HG02870 (cell line): Measurements from ENCODE around the gene PRDM2.
A peak's percentile ranks its signal among the peaks of the same experiment; 100 is the strongest.

Experiments
- ATAC-seq: cut with Tn5 transposase; IDR thresholded peaks from one replicate; pipeline ENCODE4 v1.9.1; 2021; ENCODE audit warnings: mild to moderate bottlenecking, moderate library complexity; ENCODE audit not compliant: unreplicated experiment

Gene PRDM2

DNA sequence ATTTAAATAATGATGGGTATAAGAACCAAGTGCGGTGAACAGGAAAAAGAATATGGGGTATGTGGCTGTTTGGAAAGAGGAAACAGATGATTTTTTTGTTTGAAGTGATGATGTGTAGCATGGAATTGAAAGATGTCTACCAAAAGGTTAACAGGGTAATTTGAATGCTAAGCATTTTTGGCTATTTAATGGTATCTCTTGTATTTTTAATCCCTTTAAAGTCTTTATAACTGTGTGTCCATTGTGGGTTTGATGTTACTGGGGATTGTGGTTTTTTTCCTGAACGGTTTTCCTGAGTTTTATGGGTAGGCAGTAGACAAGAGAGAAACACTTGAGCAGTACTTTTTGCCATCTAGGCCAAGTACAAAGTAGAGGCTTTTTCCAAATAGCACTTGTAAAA, 63.2 kb downstream of the PRDM2 start:
- ATAC-seq, result no peak

DNA sequence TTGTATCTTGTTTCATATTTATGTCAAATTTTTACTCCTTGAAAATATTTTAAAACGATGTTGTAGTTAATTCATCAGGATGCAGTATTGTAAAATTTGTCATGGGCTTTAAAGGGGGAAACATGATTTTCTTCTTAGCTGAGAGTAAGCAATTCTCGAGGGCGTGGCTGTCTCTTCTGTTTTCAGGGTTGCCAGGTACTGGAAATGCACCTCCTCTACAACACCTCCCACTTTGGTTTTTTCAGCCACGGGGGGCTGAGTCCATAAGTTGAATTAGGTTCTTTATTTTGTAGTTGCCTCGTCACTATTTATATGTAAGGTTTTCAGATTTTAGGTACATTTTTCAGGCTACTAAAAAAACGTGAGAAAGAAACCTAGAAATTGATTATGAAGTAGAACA, 64.0 kb downstream of the PRDM2 start:
- ATAC-seq, result no peak

DNA sequence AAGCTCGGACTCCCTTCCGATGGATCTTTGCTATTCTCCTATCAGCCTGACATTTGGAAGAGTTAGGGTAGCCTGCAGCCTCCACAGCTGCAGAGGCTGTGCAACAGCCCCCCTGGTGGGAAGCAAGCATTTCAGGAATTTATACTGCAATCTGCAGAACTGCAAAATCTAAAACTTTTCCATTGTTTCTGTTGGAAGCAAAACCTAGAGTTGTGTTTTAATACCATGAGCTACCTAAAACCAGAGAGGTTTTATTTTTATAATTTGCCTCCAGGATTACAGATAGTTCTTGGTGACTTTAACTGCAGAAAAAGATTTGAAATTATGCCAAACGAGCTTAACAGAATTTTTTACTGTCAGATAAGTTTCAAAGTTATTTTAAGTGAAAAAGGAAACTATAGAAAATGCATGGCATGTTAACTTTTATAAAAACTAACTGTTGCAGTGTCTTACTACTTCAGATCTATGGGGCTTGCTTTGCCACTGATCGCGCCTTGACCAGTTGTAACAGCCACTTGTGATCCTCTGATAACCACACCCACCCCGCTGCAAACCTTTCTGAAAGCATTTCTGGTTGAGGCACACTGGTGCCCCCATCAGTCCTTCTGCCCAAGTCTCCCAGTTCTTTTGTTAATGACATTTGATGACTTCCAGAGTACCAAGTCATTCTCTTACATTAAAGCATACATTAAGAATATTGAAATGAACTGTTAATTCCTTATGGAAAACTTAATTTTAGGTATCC, 64.8 kb downstream of the PRDM2 start:
- ATAC-seq, result no peak

DNA sequence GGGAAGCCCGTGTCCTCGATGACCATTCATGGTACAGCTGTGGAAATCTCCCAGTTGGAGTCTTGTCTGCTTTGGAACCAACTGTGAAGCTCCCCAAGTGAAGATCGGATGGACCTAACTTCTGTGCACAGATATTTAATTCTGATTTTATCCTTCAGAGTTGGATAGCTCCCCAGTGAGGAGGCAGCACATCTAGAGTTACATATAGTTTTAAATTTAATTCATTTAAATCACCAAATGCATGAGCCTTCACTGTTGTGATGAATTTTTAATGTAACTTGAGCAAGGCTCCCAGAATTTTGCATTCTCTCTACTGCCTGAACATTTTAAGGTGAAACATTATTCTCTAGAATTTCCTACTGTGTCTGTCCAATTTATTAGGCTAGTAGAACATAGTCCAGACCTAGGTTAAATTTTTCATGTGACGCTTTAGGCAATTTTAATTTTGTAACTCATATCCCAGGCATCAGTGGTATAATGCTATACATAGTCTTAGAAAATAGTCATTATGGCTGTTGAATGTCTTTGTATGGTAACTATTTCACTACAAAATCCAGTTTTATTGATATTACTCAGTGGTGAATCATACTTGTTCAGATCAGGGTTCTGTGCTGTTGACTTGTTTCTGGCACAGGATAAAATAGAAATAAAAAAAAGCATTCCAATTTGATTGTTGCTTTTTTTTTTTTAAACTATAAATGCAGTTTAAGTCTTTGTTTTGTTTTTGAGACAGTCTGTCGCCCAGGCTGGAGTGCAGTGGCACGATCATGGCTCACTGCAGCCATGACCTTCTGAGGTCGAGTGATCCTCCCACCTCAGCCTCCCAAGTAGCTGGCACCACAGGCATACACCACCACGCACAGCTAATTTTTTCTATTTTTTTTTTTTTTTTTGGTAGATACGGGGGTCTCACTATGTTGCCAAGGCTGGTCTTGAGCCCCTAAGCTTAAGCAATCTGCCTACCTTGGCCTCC, 66.9 kb downstream of the PRDM2 start:
- ATAC-seq, result no peak

DNA sequence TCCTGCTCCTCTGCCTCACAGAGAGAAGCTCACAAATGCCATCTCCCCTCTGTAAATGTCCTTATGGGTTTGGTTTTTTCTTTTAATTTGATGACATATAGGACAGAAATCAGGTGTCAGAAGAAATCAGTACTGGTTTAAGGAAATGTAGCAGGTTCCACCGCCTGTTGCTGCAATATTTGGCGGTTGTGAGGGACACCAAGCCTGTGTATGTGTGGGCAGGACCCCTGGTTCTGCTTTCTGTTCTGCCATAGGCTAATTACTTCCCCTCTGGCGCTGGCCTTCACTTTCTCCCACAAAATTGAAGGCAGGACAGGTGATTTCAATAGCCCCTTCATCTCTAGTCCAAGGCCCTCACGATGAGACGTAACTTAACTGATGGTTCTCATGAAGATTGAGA, 69.2 kb downstream of the PRDM2 start:
- ATAC-seq, result no peak

DNA sequence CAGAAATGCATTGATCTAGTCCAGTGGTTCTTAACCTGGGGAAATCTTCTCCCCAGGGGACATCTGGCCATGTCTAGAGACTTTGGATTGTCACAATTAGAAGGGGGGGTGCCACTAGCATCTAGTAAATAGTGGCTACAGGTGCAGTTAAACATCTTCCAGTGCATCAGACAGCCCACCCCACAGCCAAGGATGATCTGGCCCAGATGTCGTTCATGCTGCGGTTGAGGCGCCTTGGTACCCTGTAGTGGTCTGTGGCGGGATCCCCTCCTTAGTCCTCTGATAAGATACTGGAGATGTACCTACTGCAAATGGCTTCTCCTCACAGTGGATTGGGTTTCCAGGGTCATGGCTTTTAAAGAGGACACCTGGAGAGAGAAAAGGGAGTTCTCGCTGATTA, 69.8 kb downstream of the PRDM2 start:
- ATAC-seq, result no peak

DNA sequence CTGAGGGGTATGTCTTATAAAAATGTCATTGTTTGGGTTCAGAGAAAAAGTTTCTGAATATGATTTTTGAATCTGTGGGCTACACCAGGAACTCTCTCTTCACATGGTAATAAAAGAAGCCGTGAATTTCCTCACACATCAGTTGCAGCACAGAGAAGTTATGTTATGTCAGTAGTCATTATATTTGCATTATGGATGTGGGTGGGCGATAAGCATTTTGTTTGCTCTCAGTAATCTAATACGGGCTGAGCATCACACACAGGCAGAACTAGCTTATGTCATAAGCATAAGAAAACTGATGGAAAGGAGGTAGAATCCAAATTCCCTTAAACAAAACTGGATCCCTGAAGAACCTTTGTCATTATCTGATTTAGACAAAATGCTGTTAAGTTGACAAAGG, 70.8 kb downstream of the PRDM2 start:
- no peak for ATAC-seq

DNA sequence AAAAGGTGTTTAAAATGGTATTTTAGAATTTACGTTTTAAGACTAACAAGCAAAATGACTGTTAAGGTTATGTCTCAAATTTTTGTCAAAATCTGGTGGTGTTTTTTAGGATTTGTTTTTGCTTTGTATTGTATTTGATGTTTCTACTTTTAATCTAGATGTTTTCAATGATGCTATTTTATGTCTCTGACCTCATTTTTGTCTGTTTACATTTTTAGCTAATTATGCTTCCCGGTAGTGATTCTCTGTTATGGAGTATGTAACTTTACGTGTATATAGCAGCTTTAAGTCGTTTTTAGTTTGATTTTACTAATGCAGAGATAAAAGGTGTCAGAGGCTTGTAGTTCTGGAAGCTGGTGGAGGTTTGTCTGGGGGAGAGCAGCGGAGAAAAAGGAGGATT, 71.8 kb downstream of the PRDM2 start:
- ATAC-seq, result no peak

DNA sequence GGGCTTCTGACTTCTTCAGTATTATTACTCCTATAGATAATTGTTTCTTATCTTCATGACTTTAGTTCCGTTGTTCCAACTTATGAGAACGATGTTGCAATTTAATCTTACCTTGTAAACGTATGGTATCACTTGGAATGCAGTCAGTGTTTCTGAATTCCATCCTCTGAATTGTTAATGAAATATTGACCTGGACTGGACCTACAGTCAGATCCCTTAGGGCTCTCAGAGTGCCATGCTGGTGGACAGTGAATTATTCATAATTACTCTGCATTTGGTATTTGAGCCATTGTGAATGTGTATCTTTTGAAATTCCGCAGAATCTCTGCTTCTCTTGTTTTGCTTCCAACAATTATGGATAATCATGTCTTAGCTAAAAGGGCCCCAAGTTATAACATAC, 72.3 kb downstream of the PRDM2 start:
- no peak for ATAC-seq

DNA sequence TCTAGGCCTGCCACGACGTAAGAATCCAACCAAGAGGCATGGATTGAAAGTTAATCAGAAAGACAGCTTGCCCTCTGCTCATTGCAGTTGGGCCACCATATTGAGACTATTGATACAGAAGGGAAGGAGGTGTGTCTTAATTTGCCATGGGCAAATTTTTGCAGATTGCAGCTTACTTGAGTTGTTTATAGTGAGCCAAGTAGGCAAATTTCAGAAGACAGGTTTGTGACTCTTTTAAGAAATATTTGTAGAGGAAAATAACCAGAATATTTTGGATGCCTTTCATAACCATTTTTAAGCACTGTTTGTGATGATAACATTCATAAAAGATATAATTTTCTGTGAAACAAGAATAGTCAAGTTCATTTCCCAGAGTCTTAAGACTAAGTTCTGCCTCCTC, 74.1 kb downstream of the PRDM2 start:
- ATAC-seq, result no peak

DNA sequence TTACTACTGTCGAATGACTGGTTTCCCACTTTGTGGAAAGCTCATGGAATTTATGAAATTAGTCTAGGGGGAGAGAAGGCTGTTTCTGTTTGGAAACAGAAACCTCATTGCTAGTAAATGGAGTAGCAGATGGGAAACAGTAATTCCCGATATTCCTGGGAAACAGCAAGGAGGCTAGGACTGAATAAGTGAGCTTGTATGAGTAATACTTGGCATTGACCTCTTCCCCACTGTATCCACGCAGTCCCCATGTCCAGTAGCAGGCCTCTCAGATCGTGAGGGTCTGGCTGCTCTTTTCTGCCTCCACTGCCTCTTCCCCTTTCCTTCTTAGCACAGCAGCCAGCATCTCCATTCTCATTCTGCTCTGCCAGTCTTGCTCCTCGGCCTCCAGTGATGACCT, 75.5 kb downstream of the PRDM2 start:
- no peak for ATAC-seq

DNA sequence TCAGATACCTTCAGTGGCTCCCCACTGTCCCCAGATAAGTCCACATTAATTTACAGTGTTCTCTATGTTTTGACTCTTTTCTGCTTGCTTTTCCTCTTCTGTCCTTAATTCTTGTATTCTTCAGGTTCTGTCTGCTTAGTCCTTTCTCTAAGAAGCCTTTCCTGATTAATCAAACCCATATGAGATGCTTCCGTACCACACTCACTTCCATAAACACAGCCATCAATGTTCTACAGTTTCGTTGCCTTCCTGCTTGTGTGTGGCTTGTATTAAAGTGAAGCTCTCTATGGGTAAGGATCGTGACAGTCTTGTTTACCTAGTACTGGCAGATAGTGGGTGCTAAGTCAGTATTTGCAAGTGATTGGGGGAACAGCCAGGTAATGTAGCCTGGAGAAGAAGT, 75.9 kb downstream of the PRDM2 start:
- ATAC-seq, result no peak

DNA sequence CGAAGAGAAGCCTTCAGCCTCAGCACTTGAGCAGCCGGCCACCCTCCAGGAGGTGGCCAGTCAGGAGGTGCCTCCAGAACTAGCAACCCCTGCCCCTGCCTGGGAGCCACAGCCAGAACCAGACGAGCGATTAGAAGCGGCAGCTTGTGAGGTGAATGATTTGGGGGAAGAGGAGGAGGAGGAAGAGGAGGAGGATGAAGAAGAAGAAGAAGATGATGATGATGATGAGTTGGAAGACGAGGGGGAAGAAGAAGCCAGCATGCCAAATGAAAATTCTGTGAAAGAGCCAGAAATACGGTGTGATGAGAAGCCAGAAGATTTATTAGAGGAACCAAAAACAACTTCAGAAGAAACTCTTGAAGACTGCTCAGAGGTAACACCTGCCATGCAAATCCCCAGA, 78.4 kb downstream of the PRDM2 start:
- no peak for ATAC-seq

DNA sequence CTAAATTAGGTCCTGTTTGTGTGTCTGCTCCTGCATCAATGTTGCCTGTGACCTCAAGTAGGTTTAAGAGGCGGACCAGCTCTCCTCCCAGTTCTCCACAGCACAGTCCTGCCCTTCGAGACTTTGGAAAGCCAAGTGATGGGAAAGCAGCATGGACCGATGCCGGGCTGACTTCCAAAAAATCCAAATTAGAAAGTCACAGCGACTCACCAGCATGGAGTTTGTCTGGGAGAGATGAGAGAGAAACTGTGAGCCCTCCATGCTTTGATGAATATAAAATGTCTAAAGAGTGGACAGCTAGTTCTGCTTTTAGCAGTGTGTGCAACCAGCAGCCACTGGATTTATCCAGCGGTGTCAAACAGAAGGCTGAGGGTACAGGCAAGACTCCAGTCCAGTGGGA, 79.9 kb downstream of the PRDM2 start:
- ATAC-seq, result no peak

DNA sequence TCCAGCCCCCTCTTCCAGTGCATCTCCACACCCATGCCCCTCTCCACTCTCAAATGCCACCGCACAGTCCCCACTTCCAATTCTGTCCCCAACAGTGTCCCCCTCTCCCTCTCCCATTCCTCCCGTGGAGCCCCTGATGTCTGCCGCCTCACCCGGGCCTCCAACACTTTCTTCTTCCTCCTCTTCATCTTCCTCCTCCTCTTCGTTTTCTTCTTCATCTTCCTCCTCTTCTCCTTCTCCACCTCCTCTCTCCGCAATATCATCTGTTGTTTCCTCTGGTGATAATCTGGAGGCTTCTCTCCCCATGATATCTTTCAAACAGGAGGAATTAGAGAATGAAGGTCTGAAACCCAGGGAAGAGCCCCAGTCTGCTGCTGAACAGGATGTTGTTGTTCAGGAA, 80.8 kb downstream of the PRDM2 start:
- ATAC-seq, result no peak

DNA sequence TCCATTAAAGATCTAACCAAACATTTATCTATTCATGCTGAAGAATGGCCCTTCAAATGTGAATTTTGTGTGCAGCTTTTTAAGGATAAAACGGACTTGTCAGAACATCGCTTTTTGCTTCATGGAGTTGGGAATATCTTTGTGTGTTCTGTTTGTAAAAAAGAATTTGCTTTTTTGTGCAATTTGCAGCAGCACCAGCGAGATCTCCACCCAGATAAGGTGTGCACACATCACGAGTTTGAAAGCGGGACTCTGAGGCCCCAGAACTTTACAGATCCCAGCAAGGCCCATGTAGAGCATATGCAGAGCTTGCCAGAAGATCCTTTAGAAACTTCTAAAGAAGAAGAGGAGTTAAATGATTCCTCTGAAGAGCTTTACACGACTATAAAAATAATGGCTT, 81.2 kb downstream of the PRDM2 start:
- ATAC-seq, result no peak

DNA sequence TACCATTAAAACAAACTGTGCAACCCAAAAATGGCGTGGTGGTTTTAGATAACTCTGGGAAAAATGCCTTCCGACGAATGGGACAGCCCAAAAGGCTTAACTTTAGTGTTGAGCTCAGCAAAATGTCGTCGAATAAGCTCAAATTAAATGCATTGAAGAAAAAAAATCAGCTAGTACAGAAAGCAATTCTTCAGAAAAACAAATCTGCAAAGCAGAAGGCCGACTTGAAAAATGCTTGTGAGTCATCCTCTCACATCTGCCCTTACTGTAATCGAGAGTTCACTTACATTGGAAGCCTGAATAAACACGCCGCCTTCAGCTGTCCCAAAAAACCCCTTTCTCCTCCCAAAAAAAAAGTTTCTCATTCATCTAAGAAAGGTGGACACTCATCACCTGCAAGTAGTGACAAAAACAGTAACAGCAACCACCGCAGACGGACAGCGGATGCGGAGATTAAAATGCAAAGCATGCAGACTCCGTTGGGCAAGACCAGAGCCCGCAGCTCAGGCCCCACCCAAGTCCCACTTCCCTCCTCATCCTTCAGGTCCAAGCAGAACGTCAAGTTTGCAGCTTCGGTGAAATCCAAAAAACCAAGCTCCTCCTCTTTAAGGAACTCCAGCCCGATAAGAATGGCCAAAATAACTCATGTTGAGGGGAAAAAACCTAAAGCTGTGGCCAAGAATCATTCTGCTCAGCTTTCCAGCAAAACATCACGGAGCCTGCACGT, 82.1 kb downstream of the PRDM2 start:
- ATAC-seq, result peak; percentile 83

DNA sequence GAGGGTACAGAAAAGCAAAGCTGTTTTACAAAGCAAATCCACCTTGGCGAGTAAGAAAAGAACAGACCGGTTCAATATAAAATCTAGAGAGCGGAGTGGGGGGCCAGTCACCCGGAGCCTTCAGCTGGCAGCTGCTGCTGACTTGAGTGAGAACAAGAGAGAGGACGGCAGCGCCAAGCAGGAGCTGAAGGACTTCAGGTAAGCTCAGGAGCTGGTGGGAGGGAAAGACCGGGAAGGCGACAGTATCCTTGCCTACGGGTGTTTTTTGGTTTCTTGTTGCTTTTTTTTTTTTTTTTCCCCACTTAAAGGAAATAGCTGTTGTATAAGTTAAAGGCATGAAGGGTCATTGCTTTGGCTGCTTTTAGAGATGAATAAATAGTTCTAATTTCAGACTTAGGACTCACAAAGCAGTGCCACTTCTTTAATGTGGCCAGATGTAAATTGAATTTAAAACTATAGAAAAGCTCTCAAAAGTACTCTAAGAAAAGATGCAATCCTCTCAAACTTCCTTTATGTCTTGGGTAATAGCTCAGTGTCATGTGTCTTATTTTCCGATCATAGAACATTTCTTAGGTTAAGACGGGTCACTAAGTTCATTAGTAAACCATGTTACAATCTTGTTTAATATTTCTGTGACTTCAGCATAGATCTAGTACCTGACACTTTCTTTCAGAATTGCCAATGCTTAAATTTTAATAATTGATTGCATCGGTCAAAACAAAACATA, 82.8 kb downstream of the PRDM2 start:
- peak; percentile 31 for ATAC-seq

DNA sequence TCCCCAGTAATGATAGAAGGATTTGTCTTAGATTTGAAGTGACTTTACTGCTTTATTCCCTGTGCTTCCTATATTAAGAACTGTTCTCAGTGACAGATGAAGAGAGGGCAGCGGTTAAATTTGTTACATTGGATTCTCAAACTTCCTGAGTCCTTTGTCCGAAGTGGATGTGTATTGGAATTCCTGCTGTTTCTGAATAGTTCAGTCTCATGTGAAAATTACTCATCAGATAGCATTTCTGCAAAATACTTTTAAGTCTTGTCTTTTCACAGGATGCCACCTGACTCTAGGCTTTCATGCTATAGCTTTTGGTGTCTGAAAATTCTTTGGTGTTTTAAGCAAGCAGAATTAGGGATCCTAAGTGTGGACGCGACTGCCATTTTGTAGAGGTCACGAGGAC, 83.6 kb downstream of the PRDM2 start:
- ATAC-seq, result no peak

DNA sequence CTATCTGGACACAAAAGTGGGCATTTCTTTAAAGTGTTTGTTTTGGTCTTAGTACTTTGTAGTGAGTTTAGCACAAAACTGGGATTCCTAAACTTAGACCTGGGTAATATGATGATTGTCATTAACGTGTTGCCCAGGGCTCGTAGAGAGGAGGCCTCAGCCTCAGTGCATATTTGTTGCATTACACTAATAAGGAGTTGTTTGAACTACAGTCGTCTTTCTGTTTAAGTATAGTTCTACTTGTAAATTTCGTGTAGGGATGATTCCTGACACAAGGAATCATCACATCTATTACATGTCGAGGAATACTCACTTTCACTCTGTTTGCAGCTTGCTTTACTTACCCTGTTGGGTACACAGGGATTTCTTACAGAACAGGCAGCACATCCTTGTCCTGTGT, 85.0 kb downstream of the PRDM2 start:
- ATAC-seq, result no peak

DNA sequence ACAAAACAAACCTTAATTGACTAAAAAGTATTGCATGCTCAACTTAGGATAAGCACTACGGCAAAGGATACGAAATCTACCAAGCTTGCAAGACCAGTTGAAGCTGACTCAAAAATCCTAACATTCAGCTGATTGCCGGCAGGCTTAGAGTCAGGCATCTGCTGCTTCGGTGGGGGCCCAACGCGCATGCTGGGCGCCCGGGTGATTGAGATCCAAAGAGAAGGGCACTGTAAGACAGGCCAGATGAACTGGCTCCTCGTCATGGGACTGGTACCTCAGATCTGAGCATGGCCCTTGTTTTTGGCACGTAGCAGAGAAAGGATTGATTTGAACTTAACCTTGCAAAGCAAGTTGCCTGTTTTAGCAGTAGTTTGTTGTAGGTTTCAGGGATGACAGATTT, 86.6 kb downstream of the PRDM2 start:
- no peak for ATAC-seq
